ENCODE data around the gene ABHD1.

DNA sequence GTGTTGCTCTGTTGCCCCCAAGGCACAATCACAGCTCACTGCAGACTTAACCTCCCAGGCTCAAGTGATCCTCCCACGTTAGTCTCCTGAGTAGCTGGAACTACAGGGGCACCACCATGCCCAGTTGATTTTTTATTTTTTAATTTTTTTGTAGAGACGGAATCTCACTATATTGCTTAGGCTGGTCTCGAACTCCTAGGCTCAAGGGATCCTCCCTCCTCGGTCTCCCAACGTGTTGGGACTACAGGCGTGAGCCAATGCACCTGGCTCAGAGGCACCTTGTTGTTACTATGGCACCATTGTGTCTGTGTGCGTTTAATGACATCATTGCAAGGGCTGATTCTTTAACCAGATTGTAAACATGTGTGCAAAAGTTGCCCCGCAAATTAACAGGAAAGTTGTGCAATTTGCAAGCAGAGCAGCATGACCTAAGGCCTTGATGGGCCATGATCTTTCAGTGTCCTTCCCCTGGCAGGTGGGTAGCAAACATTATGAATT, 47.8 kb downstream of the ABHD1 start:
- TF ChIP-seq, protein P1, sequence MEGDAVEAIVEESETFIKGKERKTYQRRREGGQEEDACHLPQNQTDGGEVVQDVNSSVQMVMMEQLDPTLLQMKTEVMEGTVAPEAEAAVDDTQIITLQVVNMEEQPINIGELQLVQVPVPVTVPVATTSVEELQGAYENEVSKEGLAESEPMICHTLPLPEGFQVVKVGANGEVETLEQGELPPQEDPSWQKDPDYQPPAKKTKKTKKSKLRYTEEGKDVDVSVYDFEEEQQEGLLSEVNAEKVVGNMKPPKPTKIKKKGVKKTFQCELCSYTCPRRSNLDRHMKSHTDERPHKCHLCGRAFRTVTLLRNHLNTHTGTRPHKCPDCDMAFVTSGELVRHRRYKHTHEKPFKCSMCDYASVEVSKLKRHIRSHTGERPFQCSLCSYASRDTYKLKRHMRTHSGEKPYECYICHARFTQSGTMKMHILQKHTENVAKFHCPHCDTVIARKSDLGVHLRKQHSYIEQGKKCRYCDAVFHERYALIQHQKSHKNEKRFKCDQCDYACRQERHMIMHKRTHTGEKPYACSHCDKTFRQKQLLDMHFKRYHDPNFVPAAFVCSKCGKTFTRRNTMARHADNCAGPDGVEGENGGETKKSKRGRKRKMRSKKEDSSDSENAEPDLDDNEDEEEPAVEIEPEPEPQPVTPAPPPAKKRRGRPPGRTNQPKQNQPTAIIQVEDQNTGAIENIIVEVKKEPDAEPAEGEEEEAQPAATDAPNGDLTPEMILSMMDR (conservative IDR thresholded peaks at IDR 0.05; ENCODE audit: low read length), result no peak
- no peak for TF ChIP-seq EZH2phosphoT487 (IDR thresholded peaks at IDR 0.05; ENCODE audit: borderline replicate concordance)

Measured in Loucy (cell line).